Measurements from ENCODE around the gene RNASEH1.
"Not testable (repeated sequence)": the region's sequence is repeated elsewhere in the genome, so short reads cannot be mapped to it uniquely, and the experiment has no call there.

Gene RNASEH1

DNA sequence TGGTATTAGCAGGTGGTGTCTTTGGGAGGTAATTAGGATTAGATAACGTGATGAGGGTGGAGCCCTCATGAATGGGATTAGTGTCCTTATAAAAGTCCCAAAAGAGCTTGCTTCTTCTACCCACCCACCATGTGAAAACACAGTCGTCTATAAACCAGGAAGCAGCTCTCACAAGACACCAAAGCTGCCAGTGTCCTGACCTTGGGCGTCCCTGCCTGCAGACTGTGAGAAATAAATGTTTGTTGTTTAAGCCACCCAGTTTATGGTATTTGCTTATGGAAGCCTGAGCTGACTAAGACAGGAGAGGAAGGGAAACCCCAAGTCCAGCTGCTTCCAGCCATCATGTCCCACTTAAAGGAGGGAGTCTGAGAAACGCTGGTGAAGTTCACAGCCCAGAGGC is 52.4 kb downstream of the RNASEH1 start:
- no peak for TF ChIP-seq MYC (IDR thresholded peaks at IDR 0.05; ENCODE audit: low read depth, low read length)
- TF ChIP-seq POLR2A (IDR thresholded peaks at IDR 0.05; ENCODE audit: extremely low read depth, insufficient read length), result no peak
- TF ChIP-seq, protein P1, sequence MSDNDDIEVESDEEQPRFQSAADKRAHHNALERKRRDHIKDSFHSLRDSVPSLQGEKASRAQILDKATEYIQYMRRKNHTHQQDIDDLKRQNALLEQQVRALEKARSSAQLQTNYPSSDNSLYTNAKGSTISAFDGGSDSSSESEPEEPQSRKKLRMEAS (IDR thresholded peaks at IDR 0.05; ENCODE audit: low read depth, low read length), result no peak
- TF ChIP-seq, protein P2, sequence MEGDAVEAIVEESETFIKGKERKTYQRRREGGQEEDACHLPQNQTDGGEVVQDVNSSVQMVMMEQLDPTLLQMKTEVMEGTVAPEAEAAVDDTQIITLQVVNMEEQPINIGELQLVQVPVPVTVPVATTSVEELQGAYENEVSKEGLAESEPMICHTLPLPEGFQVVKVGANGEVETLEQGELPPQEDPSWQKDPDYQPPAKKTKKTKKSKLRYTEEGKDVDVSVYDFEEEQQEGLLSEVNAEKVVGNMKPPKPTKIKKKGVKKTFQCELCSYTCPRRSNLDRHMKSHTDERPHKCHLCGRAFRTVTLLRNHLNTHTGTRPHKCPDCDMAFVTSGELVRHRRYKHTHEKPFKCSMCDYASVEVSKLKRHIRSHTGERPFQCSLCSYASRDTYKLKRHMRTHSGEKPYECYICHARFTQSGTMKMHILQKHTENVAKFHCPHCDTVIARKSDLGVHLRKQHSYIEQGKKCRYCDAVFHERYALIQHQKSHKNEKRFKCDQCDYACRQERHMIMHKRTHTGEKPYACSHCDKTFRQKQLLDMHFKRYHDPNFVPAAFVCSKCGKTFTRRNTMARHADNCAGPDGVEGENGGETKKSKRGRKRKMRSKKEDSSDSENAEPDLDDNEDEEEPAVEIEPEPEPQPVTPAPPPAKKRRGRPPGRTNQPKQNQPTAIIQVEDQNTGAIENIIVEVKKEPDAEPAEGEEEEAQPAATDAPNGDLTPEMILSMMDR (IDR thresholded peaks at IDR 0.05; ENCODE audit: low read depth, low read length), result no peak
- DNase-seq (ENCODE audit: low read depth), result no peak
- no peak overlapping the region for H3K4me3 ChIP-seq (ENCODE audit: low read depth, low read length)

DNA sequence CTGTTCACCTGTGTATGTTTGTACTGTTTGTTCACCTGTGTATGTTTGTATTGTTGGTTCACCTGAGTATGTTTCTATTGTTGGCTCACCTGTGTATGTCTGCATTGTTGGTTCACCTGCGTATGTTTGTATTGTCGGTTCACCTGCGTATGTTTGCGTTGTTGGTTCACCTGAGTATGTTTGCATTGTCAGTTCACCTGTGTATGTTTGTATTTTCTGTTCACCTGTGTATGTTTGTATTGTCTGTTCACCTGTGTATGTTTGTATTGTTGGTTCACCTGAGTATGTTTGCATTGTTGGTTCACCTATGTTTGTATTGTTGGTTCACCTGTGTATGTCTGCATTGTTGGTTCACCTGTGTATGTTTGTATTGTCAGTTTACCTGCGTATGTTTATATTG is 53.4 kb downstream of the RNASEH1 start:
- DNase-seq (ENCODE audit: low read depth), result no peak
- no peak overlapping the region for H3K4me3 ChIP-seq (ENCODE audit: low read depth, low read length)
- TF ChIP-seq, protein P1 (IDR thresholded peaks at IDR 0.05; ENCODE audit: low read depth, low read length), result no peak
- TF ChIP-seq, protein P2 (IDR thresholded peaks at IDR 0.05; ENCODE audit: low read depth, low read length), result no peak
- no peak for TF ChIP-seq POLR2A (IDR thresholded peaks at IDR 0.05; ENCODE audit: extremely low read depth, insufficient read length)
- TF ChIP-seq MYC (IDR thresholded peaks at IDR 0.05; ENCODE audit: low read depth, low read length), result no peak

DNA sequence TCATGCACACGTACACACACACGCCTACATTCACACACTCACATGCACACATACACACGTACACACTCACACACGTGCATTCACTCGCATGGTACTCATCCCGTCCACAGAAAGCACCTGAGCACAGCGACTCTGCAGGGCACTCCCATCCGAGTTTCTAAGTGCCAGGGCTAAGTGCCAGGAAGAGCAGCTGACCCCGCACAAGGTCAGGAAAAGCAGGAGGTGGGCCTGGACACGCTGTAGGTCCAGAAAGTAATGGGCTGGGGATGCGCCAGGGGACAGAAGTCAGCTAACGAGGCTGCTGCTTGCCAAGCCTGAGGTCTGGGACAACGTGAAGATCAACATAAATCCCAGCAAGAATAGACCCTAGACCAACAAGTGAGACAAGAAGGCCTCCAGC is 54.6 kb downstream of the RNASEH1 start:
- TF ChIP-seq, protein P1 (IDR thresholded peaks at IDR 0.05; ENCODE audit: low read depth, low read length), result no peak
- TF ChIP-seq MYC (IDR thresholded peaks at IDR 0.05; ENCODE audit: low read depth, low read length) (no peak), POLR2A (IDR thresholded peaks at IDR 0.05; ENCODE audit: extremely low read depth, insufficient read length) (no peak)
- TF ChIP-seq, protein P2 (IDR thresholded peaks at IDR 0.05; ENCODE audit: low read depth, low read length), result no peak
- no peak overlapping the region for H3K4me3 ChIP-seq (ENCODE audit: low read depth, low read length)
- no peak for DNase-seq (ENCODE audit: low read depth)

DNA sequence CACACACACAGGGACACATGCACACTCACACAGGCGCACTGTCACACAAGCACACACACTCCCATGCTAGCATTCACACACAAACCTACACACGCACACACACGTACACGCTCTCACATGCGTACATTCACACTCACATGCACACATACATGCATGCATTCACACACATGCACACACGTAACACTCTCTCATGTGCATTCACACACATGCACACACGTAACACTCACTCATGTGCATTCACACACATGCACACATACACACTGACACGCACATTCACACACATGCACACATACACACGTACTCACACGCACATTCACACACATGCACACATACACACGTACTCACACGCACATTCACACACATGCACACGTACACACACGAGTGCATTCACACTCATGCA is 55.1 kb downstream of the RNASEH1 start:
- no peak for DNase-seq (ENCODE audit: low read depth)
- TF ChIP-seq, protein P1 (IDR thresholded peaks at IDR 0.05; ENCODE audit: low read depth, low read length), result no peak
- no peak overlapping the region for H3K4me3 ChIP-seq (ENCODE audit: low read depth, low read length)

DNA sequence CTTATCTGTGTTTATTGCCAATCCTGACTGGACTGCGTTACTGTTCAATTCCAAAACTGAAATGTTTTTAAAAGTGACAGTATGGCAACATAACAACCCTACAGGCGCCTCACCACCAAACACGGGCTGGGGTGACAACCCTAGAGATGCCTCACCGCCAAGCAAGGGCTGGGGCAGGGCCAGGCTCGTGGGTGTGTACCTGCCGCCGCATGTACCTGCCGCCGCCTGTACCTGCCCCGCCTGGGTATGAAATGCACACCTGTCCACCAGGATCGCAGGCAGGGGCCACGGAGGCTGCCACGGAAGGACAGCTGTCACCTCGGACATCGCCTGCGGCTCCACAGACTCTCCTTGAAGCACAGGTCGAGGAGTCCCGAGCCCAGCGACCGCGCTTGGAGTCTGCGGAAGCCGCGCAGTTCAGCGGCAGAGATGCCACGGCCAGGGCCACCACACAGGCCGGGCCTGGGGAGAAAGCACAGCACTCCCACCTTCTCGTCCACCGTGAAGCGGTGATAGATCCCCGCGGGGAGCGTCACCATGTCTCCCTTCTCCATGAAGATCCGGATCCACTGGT is 57.7 kb downstream of the RNASEH1 start:
- no peak overlapping the region for H3K4me3 ChIP-seq (ENCODE audit: low read depth, low read length)
- TF ChIP-seq, protein P2 (IDR thresholded peaks at IDR 0.05; ENCODE audit: low read depth, low read length), result no peak
- TF ChIP-seq MYC (IDR thresholded peaks at IDR 0.05; ENCODE audit: low read depth, low read length), result no peak
- TF ChIP-seq, protein P1 (IDR thresholded peaks at IDR 0.05; ENCODE audit: low read depth, low read length), result no peak
- TF ChIP-seq POLR2A (IDR thresholded peaks at IDR 0.05; ENCODE audit: extremely low read depth, insufficient read length), result no peak
- DNase-seq (ENCODE audit: low read depth), result no peak

DNA sequence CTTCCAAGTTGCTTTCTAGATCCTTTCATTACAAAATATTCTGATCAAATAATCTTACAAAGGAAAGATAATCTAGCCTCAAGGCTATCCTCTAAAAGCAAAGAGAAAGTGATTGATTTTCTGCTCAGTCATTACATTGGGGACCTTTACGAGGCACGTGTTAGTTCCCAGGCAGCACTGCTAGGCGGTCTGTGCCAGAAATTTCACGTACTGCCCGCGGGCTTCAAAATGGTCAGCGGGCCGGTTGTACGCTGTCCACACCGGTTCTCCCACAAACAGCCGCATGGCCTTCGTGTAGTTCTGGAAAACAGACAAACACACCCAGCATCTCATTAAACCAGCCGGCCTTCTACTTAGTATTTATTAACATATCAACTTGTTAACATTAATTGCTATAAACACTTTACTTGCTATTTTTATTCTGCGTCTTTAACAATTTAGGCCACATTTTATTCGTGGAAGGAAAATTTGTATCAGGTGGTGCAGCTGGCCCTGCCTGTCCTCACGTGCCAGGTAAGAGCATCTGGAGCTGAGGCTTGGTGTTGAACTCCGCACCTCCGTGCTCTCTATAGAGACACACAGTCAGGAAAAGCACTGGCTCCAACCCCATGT is 59.2 kb downstream of the RNASEH1 start:
- no peak for DNase-seq (ENCODE audit: low read depth)
- TF ChIP-seq, protein P1 (IDR thresholded peaks at IDR 0.05; ENCODE audit: low read depth, low read length), result no peak
- TF ChIP-seq POLR2A (IDR thresholded peaks at IDR 0.05; ENCODE audit: extremely low read depth, insufficient read length) (no peak), MYC (IDR thresholded peaks at IDR 0.05; ENCODE audit: low read depth, low read length) (no peak)
- TF ChIP-seq, protein P2 (IDR thresholded peaks at IDR 0.05; ENCODE audit: low read depth, low read length), result no peak
- H3K4me3 ChIP-seq (ENCODE audit: low read depth, low read length), result no peak overlapping the region

DNA sequence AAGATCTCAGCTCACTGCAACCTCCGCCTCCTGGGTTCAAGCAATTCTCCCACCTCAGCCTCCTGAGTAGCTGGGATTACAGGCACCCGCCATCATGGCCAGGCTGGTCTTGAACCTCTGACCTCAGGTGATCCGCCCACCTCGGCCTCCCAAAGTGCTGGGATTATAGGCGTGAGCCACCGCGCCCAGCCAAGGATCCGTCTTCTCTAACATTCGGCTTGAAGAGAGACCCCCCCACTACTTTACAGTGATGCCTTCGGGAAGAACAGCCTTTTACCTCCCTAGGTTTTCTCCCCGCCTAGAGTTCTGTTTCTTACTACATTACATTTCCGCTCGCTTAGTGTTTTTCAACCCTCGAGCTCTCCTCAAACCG is 61.4 kb downstream of the RNASEH1 start:
- H3K4me3 ChIP-seq (ENCODE audit: low read depth, low read length); DNase-seq (ENCODE audit: low read depth): not testable (repeated sequence)

Measured in NB4 (cell line).